GM18861 (cell line): Measurements from ENCODE around the gene RNU1-2.
"Not testable (repeated sequence)": the region's sequence is repeated elsewhere in the genome, so short reads cannot be mapped to it uniquely, and the experiment has no call there.

Source experiments
- ATAC-seq: cut with Tn5 transposase; IDR thresholded peaks from one replicate; pipeline ENCODE4 v1.9.1; 2021; ENCODE audit not compliant: unreplicated experiment

Gene RNU1-2

DNA sequence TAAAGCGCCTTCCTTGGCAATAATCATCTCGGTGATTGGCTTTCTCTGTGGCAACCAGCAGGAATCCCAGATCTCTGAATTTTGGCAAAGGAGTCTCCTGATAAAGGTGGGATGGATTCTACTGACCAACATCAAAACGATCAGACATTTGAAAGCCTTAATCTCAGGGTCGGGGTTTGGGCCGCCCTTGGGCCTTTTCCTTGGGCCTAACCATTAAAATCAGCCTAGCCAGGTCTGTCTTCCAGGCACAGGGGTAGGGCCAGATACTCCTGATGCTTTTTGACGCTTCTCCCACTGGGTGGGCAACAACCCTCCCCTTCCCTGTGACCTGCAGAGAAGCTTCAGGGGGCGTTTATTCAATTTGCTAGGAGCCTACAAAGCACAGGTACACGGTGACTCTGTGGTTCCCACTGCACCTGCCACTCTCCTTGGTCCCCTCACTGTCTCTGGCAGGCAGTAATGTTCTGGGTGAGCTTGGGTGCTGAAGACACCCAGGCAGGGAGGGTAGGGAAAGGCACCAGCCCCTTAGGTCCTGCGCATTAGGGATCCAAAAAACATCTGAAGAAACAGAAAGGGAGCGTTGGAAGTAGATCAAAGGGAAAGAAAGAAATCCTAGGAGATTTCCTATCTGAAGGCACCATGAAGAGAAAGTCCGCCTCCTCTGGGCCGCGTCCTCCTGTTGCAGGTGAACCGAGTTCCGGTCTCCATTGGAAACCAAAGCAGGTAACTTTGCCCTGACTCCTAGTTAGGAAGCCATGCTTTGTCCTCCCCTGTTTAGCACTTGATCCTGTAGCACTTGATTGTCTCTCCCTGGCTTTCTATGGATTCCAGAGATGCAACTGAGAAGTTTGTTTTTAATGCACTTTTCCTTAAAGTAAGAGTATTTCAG is 12.3 kb downstream of the RNU1-2 start:
- ATAC-seq, result no peak

- not testable (repeated sequence) for ATAC-seq
Observed at GRCh38 chr1:16911851-16912721, 16.3 kb downstream of the RNU1-2 start.

DNA sequence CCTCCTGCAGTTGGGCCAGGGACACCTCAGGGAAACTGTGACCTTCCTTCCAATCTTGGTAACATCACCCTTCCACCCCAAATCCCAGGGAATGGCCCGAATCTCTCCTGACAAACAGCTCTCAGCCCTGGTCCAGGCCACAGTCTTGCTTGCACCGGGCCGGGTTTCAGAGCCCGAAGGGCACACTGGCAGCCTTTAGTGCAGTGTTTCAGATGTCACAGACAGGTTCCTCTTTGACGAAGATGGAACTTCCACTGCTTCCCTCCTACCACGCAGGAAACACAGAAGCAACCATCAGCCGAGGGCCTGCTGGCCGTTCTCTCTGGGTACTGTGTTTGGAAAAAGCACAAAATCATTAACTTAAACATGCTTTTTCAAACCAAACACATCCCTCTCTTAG is 17.0 kb downstream of the RNU1-2 start:
- not testable (repeated sequence) for ATAC-seq

GRCh38 chr1:16913181-16913832 is 17.5 kb downstream of the RNU1-2 start:
- ATAC-seq, result no peak

- ATAC-seq, result peak; percentile 64
Observed at GRCh38 chr1:16913833-16914662, 18.3 kb downstream of the RNU1-2 start.

- ATAC-seq, result not testable (repeated sequence)
Observed at GRCh38 chr1:16914928-16915626, 19.3 kb downstream of the RNU1-2 start.

DNA sequence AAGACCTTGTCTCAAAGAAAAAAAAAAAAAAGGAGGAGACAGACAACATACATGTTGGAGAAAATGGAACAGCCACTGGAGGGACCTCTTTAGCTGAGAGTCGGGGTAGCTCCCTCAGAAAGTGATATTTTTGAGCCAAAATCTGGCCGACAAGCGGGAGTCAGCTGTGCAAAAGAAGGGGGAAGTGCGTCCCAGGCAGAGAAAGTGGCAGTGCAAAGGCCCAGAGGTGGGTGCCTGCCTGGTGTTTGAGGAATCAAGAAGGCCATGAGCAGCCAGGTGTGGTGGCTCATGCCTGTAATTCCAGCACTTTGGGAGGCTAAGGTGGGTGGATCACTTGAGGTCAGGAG is 19.8 kb downstream of the RNU1-2 start:
- ATAC-seq, result no peak

DNA sequence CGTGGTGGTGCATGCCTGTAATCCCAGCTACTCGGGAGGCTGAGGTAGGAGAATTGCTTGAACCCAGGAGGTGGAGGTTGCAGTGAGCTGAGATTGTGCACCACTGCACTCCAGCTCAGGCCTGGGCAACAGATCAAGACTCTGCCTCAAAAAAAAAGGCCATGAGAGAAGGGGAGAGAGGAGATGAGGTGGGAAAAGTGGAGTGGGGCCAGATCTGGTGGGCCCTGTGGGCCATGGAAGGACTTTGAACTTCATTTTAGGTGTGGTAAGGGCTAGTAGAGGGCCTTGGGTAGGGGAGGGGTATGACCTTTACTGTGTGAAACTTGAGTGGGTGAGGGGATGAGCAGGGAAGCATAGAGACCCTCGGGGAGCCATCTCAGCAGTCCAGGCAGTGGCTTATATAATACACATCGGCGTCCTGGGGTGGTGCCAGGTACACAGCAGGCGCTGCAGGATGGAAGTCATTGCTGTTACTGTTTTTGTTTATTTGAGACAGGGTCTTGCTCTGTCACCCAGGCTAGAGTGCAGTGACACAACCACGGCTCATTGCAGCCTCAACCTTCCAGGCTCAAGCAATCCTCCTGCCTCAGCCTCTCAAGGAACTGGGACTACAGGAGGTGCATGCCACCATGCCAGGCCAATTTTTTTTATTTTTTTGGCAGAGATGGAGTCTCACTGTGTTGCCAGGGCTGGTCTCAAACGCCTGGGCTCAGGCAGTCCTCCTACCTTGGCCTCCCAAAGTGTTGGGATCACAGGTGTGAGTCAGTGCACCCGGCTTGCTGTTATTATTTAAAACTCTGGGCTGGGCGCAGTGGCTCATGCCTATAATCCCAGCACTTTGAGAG is 20.5 kb downstream of the RNU1-2 start:
- ATAC-seq, result not testable (repeated sequence)

GRCh38 chr1:16918371-16918770 is 22.6 kb downstream of the RNU1-2 start:
- ATAC-seq, result no peak

DNA sequence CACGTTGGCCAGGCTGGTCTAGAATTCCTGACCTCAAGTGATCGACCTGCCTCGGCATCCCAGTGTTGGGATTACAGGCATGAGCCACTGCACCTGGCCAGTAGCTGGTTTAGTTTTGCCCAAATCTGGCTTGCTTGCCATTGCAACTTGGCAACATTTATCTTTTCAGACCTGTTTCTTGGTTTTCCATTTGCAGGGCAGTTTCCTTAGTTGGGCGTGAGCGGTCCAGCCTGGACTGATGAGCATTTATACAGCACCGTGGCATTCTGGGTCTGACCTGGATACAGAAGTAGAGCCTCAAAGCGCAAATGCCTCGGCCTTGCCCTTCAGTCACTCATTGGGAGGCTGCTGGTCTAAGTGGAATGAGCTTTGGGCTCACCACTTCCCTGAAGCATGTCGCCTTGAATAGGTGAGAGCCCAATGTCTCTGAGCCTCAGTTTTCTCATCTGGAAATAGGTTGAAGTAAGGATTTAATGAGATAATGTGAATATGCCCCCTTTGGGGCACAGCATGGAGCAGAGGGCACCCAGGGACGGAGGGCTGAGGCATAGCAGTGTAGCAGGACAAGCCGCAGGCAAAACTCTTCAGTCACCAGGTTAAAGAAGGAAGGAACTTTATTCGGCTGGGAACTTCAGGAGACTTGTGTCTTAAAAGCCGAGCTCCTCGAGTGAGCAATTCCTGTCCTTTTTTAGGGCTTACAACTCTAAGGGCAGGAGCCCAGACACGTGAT is 23.3 kb downstream of the RNU1-2 start:
- ATAC-seq, result not testable (repeated sequence)

DNA sequence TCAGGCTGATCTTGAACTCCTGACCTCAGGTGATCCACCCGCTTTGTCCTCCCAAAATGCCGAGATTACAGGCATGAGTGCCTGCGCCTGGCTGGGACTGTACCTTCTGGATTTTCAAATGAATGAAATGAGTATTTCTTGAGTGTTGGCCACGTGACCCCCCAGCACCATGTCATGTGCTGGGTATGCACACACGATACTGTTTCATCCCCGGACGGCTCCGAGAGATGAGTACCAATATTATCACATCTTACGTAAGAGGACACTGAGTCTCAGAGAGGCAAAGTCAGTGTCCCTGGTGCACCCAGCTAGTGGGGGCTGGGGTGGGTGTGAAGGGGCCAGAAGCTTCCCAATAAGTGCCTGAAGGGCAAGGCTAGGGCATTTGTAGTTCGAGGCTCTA is 25.2 kb downstream of the RNU1-2 start:
- ATAC-seq, result no peak

GRCh38 chr1:16921391-16922185 is 25.8 kb downstream of the RNU1-2 start, which contains the start of gene CROCC:
Gene CROCC (plus strand): TSS chr1:16921931. CDS start chr1:16922019, 88 bp downstream.
- ATAC-seq, result no peak

- ATAC-seq, result no peak
Observed at GRCh38 chr1:16922466-16922865, 26.7 kb downstream of the RNU1-2 start.

- no peak for ATAC-seq
Observed at GRCh38 chr1:16922885-16923431, 27.2 kb downstream of the RNU1-2 start.

- ATAC-seq, result no peak
Observed at GRCh38 chr1:16924216-16924918, 28.6 kb downstream of the RNU1-2 start.

- no peak for ATAC-seq
Observed at GRCh38 chr1:16924919-16925477, 29.2 kb downstream of the RNU1-2 start.
